ENCODE data around the gene PLCB1.

The PLCB1 gene

GRCh38 chr20:8901237-8902025 lies 769.4 kb downstream of the PLCB1 start:
- Histone ChIP-seq H2AK5ac (ENCODE audit: low read length) (no peak overlapping the region), H3K9ac (ENCODE audit: low read length) (no peak overlapping the region), H3K23ac (ENCODE audit: low read length) (no peak overlapping the region), H3K79me2 (ENCODE audit: control insufficient read depth, insufficient read depth, low read length, poor library complexity) (no peaks in the 10 kb centered on the region), H3K14ac (ENCODE audit: low read length) (no peak overlapping the region), H3K4me3 (ENCODE audit: low read depth, low read length) (no peak overlapping the region), H3K18ac (ENCODE audit: low read length) (no peak overlapping the region), H2BK5ac (ENCODE audit: low read depth, low read length, poor library complexity) (no peak overlapping the region), H3K4me2 (ENCODE audit: low read length) (no peak overlapping the region), H3K27me3 (ENCODE audit: insufficient read depth, low read length) (no peaks in the 10 kb centered on the region), H3K4me1 (ENCODE audit: control insufficient read depth in 1 of 2, insufficient read depth in 2 of 2, low read length in 2 of 2) (no peaks in the 10 kb centered on the region), H3K79me1 (ENCODE audit: low read length) (no peaks in the 10 kb centered on the region), H4K12ac (ENCODE audit: low read depth, low read length) (no peak overlapping the region), H4K8ac (ENCODE audit: low read depth, low read length) (no peak overlapping the region), H4K91ac (ENCODE audit: low read depth, low read length) (no peak overlapping the region), H2BK120ac (ENCODE audit: insufficient read depth, low read length, poor library complexity) (no peak overlapping the region), H2BK12ac (ENCODE audit: low read length) (no peak overlapping the region), H3K36me3 (ENCODE audit: control insufficient read depth in 1 of 2, insufficient read depth in 2 of 2, low read length in 2 of 2) (no peaks in the 10 kb centered on the region), H3K9me3 (ENCODE audit: insufficient read depth, low read depth, low read length) (no peaks in the 10 kb centered on the region), H3K27ac (ENCODE audit: low read depth, low read length) (no peak overlapping the region), H2AFZ (ENCODE audit: insufficient read depth, low read length, poor library complexity) (no peak overlapping the region), H3K4ac (ENCODE audit: low read depth, low read length) (no peak overlapping the region)
- no peak for DNase-seq
- no CpG with 5 or more reads among the region's 8 CpGs for WGBS (ENCODE audit: extremely low coverage, insufficient coverage, insufficient read length)

GRCh38 chr20:8903655-8904605 lies 771.9 kb downstream of the PLCB1 start:
- Histone ChIP-seq H3K36me3 (ENCODE audit: control insufficient read depth in 1 of 2, insufficient read depth in 2 of 2, low read length in 2 of 2) (no peaks in the 10 kb centered on the region), H3K27ac (ENCODE audit: low read depth, low read length) (no peak overlapping the region), H2BK5ac (ENCODE audit: low read depth, low read length, poor library complexity) (no peak overlapping the region), H4K8ac (ENCODE audit: low read depth, low read length) (no peak overlapping the region), H2BK12ac (ENCODE audit: low read length) (no peak overlapping the region), H3K4me2 (ENCODE audit: low read length) (no peak overlapping the region), H3K27me3 (ENCODE audit: insufficient read depth, low read length) (no peaks in the 10 kb centered on the region), H4K12ac (ENCODE audit: low read depth, low read length) (no peak overlapping the region), H3K79me1 (ENCODE audit: low read length) (no peaks in the 10 kb centered on the region), H3K9me3 (ENCODE audit: insufficient read depth, low read depth, low read length) (no peaks in the 10 kb centered on the region), H3K23ac (ENCODE audit: low read length) (no peak overlapping the region), H3K4me3 (ENCODE audit: low read depth, low read length) (no peak overlapping the region), H2AFZ (ENCODE audit: insufficient read depth, low read length, poor library complexity) (no peak overlapping the region), H3K4ac (ENCODE audit: low read depth, low read length) (no peak overlapping the region), H3K4me1 (ENCODE audit: control insufficient read depth in 1 of 2, insufficient read depth in 2 of 2, low read length in 2 of 2) (no peaks in the 10 kb centered on the region), H3K18ac (ENCODE audit: low read length) (no peak overlapping the region), H3K14ac (ENCODE audit: low read length) (no peak overlapping the region), H3K79me2 (ENCODE audit: control insufficient read depth, insufficient read depth, low read length, poor library complexity) (no peaks in the 10 kb centered on the region), H3K9ac (ENCODE audit: low read length) (no peak overlapping the region), H2AK5ac (ENCODE audit: low read length) (no peak overlapping the region), H2BK120ac (ENCODE audit: insufficient read depth, low read length, poor library complexity) (no peak overlapping the region), H4K91ac (ENCODE audit: low read depth, low read length) (no peak overlapping the region)
- no CpG with 5 or more reads among the region's 2 CpGs for WGBS (ENCODE audit: extremely low coverage, insufficient coverage, insufficient read length)
- no peak for DNase-seq

GRCh38 chr20:8909596-8909995 lies 777.5 kb downstream of the PLCB1 start:
- Histone ChIP-seq H3K79me1 (ENCODE audit: low read length) (no peaks in the 10 kb centered on the region), H3K9ac (ENCODE audit: low read length) (no peak overlapping the region)

GRCh38 chr20:8912096-8912495 lies 780.0 kb downstream of the PLCB1 start:
- H3K18ac ChIP-seq (ENCODE audit: low read length) = no peak overlapping the region
- no peak overlapping the region for H2AFZ ChIP-seq (ENCODE audit: insufficient read depth, low read length, poor library complexity)
- no peak overlapping the region for H3K14ac ChIP-seq (ENCODE audit: low read length)
- H2BK12ac ChIP-seq (ENCODE audit: low read length) = no peak overlapping the region
- H4K91ac ChIP-seq (ENCODE audit: low read depth, low read length) = no peak overlapping the region
- H3K79me2 ChIP-seq (ENCODE audit: control insufficient read depth, insufficient read depth, low read length, poor library complexity) = no peaks in the 10 kb centered on the region
- H4K8ac ChIP-seq (ENCODE audit: low read depth, low read length) = no peak overlapping the region
- no peak overlapping the region for H4K12ac ChIP-seq (ENCODE audit: low read depth, low read length)
- H3K4me3 ChIP-seq (ENCODE audit: low read depth, low read length) = no peak overlapping the region
- H3K27me3 ChIP-seq (ENCODE audit: insufficient read depth, low read length) = no peaks in the 10 kb centered on the region
- H3K4me1 ChIP-seq (ENCODE audit: control insufficient read depth in 1 of 2, insufficient read depth in 2 of 2, low read length in 2 of 2) = no peaks in the 10 kb centered on the region
- no peak overlapping the region for H3K23ac ChIP-seq (ENCODE audit: low read length)
- H3K9me3 ChIP-seq (ENCODE audit: insufficient read depth, low read depth, low read length) = no peaks in the 10 kb centered on the region
- H3K9ac ChIP-seq (ENCODE audit: low read length) = no peak overlapping the region
- no peak overlapping the region for H3K4me2 ChIP-seq (ENCODE audit: low read length)
- no peak overlapping the region for H2BK5ac ChIP-seq (ENCODE audit: low read depth, low read length, poor library complexity)
- no CpG with 5 or more reads among the region's 3 CpGs for WGBS (ENCODE audit: extremely low coverage, insufficient coverage, insufficient read length)
- DNase-seq = no peak
- no peak overlapping the region for H2AK5ac ChIP-seq (ENCODE audit: low read length)
- H3K27ac ChIP-seq (ENCODE audit: low read depth, low read length) = no peak overlapping the region
- H3K4ac ChIP-seq (ENCODE audit: low read depth, low read length) = no peak overlapping the region
- no peak overlapping the region for H2BK120ac ChIP-seq (ENCODE audit: insufficient read depth, low read length, poor library complexity)
- H3K79me1 ChIP-seq (ENCODE audit: low read length) = no peaks in the 10 kb centered on the region
- no peaks in the 10 kb centered on the region for H3K36me3 ChIP-seq (ENCODE audit: control insufficient read depth in 1 of 2, insufficient read depth in 2 of 2, low read length in 2 of 2)

More at GRCh38 chr20:8909596-8909995, 777.5 kb downstream of the PLCB1 start:
- Histone ChIP-seq H3K18ac (ENCODE audit: low read length) (no peak overlapping the region), H3K14ac (ENCODE audit: low read length) (no peak overlapping the region), H3K27me3 (ENCODE audit: insufficient read depth, low read length) (no peaks in the 10 kb centered on the region), H3K4me2 (ENCODE audit: low read length) (no peak overlapping the region), H3K4me1 (ENCODE audit: control insufficient read depth in 1 of 2, insufficient read depth in 2 of 2, low read length in 2 of 2) (no peaks in the 10 kb centered on the region), H2BK5ac (ENCODE audit: low read depth, low read length, poor library complexity) (no peak overlapping the region), H3K27ac (ENCODE audit: low read depth, low read length) (no peak overlapping the region), H3K36me3 (ENCODE audit: control insufficient read depth in 1 of 2, insufficient read depth in 2 of 2, low read length in 2 of 2) (no peaks in the 10 kb centered on the region), H4K8ac (ENCODE audit: low read depth, low read length) (no peak overlapping the region), H3K79me2 (ENCODE audit: control insufficient read depth, insufficient read depth, low read length, poor library complexity) (no peaks in the 10 kb centered on the region), H3K4me3 (ENCODE audit: low read depth, low read length) (no peak overlapping the region), H3K9me3 (ENCODE audit: insufficient read depth, low read depth, low read length) (no peaks in the 10 kb centered on the region), H4K12ac (ENCODE audit: low read depth, low read length) (no peak overlapping the region), H2AFZ (ENCODE audit: insufficient read depth, low read length, poor library complexity) (no peak overlapping the region), H3K4ac (ENCODE audit: low read depth, low read length) (no peak overlapping the region), H2BK120ac (ENCODE audit: insufficient read depth, low read length, poor library complexity) (no peak overlapping the region), H4K91ac (ENCODE audit: low read depth, low read length) (no peak overlapping the region), H2BK12ac (ENCODE audit: low read length) (no peak overlapping the region), H2AK5ac (ENCODE audit: low read length) (no peak overlapping the region), H3K23ac (ENCODE audit: low read length) (no peak overlapping the region)
- DNase-seq = no peak

All from trophoblast cell (in vitro differentiated cells and primary cell).